OCI-LY3 (cell line): Measurements from ENCODE around the gene TRPT1.

ENCODE experiments used
- EZH2phosphoT487 ChIP-seq: fragments of 200-600 bp; shearing (Covaris generic); IDR thresholded peaks from 2 replicates; pipeline ENCODE4 v1.6.1; 2018; ENCODE audit warnings: antibody characterized with exemption, mixed run types, low read depth
- TF ChIP-seq, protein P1 (sequence below): fragments of 200-600, 300-600 bp; sonication (generic); IDR thresholded peaks from 2 replicates; pipeline ENCODE4 v1.5.1; 2014; ENCODE audit warnings: antibody characterized with exemption, low read length, low read depth

DNA sequence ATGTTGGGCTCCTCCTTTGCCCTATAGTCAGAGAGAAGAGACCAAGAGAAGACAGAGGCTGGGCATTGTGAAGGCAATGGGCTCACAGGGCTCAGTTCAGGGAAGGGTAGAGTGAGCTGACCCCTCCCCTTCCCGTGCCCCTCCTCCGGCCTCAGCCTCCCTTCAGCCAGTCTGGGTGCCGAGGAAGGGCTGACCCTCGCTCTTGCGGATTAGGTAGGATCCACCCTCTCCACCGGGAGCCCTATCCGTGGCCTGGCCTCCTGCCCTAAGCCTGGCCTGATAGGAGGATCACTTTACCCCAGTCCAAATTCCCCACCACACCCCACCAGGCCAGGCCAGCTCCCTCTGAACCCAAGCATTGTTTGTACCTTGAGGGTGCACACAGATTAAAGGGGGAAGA is 22.6 kb upstream of the TRPT1 start:
- TF ChIP-seq, protein P1, sequence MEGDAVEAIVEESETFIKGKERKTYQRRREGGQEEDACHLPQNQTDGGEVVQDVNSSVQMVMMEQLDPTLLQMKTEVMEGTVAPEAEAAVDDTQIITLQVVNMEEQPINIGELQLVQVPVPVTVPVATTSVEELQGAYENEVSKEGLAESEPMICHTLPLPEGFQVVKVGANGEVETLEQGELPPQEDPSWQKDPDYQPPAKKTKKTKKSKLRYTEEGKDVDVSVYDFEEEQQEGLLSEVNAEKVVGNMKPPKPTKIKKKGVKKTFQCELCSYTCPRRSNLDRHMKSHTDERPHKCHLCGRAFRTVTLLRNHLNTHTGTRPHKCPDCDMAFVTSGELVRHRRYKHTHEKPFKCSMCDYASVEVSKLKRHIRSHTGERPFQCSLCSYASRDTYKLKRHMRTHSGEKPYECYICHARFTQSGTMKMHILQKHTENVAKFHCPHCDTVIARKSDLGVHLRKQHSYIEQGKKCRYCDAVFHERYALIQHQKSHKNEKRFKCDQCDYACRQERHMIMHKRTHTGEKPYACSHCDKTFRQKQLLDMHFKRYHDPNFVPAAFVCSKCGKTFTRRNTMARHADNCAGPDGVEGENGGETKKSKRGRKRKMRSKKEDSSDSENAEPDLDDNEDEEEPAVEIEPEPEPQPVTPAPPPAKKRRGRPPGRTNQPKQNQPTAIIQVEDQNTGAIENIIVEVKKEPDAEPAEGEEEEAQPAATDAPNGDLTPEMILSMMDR = no peak
- TF ChIP-seq EZH2phosphoT487 = no peak
